ENCODE measurements around the gene SLC12A8. TPM values are rescaled to one million over a fixed set of nuclear protein-coding genes. Genes with fewer than 3 reads are reported as not detected.

The SLC12A8 gene
- total and polyA plus RNA-seq, 3 donors from 2014 or later, result 10.3 to 21.0 (median 12.3) TPM

DNA sequence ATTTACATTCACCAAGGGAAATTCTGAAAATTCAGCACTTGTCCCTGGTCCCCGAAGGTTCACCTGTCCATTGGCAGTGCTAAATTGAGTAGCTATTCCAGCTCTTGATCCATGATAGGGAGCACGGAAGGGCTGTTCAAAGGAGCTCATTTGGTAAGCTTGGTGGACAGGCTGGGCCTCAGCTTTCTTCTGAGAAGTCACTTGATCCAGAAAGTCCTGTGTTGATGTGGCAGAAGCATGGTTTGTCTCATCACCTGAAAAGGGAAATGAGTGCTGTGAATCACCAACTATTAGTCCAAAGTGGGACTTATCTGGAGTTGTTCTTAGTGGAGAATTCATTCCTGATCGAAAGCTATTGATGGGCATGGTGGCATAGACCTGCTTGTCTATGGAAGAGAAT lies 19.9 kb upstream of the SLC12A8 start:
- TF ChIP-seq, protein P1, sequence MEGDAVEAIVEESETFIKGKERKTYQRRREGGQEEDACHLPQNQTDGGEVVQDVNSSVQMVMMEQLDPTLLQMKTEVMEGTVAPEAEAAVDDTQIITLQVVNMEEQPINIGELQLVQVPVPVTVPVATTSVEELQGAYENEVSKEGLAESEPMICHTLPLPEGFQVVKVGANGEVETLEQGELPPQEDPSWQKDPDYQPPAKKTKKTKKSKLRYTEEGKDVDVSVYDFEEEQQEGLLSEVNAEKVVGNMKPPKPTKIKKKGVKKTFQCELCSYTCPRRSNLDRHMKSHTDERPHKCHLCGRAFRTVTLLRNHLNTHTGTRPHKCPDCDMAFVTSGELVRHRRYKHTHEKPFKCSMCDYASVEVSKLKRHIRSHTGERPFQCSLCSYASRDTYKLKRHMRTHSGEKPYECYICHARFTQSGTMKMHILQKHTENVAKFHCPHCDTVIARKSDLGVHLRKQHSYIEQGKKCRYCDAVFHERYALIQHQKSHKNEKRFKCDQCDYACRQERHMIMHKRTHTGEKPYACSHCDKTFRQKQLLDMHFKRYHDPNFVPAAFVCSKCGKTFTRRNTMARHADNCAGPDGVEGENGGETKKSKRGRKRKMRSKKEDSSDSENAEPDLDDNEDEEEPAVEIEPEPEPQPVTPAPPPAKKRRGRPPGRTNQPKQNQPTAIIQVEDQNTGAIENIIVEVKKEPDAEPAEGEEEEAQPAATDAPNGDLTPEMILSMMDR (IDR thresholded peaks at IDR 0.05), result no peak
- no peak for TF ChIP-seq POLR2A (IDR thresholded peaks at IDR 0.05)
- H3K4me3 ChIP-seq, result no peak overlapping the region
- intact Hi-C loops (cut with DNase I; ENCODE audit: low total_unique reads), result no loop called here
- H3K36me3 ChIP-seq (ENCODE audit: low read depth, missing control alignments), result no peaks in the 10 kb centered on the region
- no peaks in the 10 kb centered on the region for H3K27me3 ChIP-seq
- H3K27ac ChIP-seq, result no peak overlapping the region
- H3K4me1 ChIP-seq, result no peaks in the 10 kb centered on the region
- 93 to 97% methylated on average over 3 of the region's 3 CpGs for WGBS, 2 donors
- DNase-seq, result no peak
- H3K9me3 ChIP-seq, result no peaks in the 10 kb centered on the region

DNA sequence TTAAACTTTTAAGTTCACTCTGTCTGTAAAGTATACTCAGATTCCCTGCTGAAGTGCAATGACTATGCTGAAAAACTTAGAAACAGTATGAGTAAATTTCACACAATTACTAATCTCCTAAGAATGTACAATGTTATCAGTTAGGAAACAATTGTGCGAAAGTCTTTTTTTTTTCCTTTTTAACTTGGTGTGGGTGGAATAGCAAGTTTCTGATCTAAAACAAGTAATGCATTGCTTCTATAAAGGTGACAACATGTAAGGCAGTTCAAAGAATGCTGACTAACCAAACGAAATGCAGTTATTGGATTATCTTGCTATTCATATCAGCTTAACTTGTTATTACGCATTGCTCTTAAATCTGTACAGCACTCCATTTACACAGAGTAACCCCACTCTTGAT lies 19.3 kb upstream of the SLC12A8 start:
- TF ChIP-seq, protein P1 (IDR thresholded peaks at IDR 0.05), result no peak
- no peak for TF ChIP-seq POLR2A (IDR thresholded peaks at IDR 0.05)
- no peak for DNase-seq

DNA sequence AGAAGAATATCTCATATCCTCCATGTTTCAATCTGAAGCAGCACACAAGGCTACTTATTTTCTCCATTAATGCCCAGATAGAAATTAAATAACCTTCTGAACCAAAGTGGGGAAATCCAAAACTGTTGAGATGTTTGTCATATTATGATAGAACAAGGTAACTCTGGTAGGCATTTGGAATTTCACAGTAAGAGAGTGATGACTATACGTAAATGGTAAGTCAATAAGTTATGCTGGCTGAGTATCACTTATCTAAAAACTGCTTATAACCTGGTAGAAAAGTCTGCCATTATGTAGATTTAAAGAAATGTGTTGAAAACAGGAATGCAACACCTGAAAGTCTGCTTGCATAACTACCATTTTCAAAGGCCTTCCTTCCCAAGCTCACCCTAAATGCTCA lies 17.2 kb upstream of the SLC12A8 start:
- no peaks in the 10 kb centered on the region for H3K9me3 ChIP-seq
- no peak for TF ChIP-seq POLR2A (IDR thresholded peaks at IDR 0.05)
- TF ChIP-seq, protein P1 (IDR thresholded peaks at IDR 0.05), result no peak
- H3K27me3 ChIP-seq, result no peaks in the 10 kb centered on the region
- intact Hi-C loops (cut with DNase I; ENCODE audit: low total_unique reads), result no loop called here
- no peak overlapping the region for H3K4me3 ChIP-seq
- no peaks in the 10 kb centered on the region for H3K36me3 ChIP-seq (ENCODE audit: low read depth, missing control alignments)
- no peak overlapping the region for H3K27ac ChIP-seq
- WGBS, 2 donors, result 94 to 97% methylated on average over 1 of the region's 1 CpG
- DNase-seq, result no peak
- no peaks in the 10 kb centered on the region for H3K4me1 ChIP-seq

More for the DNA sequence above, 19.3 kb upstream of the SLC12A8 start:
- Histone ChIP-seq H3K4me1 (no peaks in the 10 kb centered on the region), H3K4me3 (no peak overlapping the region), H3K9me3 (no peaks in the 10 kb centered on the region), H3K27me3 (no peaks in the 10 kb centered on the region), H3K27ac (no peak overlapping the region), H3K36me3 (ENCODE audit: low read depth, missing control alignments) (no peaks in the 10 kb centered on the region)
- 64 to 75% methylated on average over 3 of the region's 3 CpGs for WGBS, 2 donors
- intact Hi-C loops (cut with DNase I; ENCODE audit: low total_unique reads), result no loop called here

DNA sequence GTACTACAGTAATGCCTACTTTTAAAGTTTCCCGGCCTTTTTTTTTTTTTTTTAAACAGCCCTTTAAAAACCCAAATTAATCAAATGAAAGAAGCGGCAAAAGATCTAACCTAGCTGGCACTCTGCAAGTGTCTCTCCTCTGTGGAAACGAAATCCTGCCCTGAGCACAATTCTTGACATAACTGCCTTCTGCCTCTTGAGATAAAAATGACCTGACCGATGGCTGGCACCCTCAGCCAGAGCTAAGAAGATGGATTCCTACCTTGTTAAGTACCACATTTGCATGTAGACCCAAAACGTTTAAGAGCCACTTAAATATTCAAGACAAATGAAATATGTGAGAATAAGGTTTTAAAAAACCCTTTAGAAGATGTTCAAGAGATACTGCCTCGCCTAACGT lies 16.6 kb upstream of the SLC12A8 start:
- no peak overlapping the region for H3K27ac ChIP-seq
- H3K36me3 ChIP-seq (ENCODE audit: low read depth, missing control alignments), result no peaks in the 10 kb centered on the region
- intact Hi-C loops (cut with DNase I; ENCODE audit: low total_unique reads), result no loop called here
- H3K27me3 ChIP-seq, result no peaks in the 10 kb centered on the region
- DNase-seq, result no peak
- WGBS, 2 donors, result 82 to 85% methylated on average over 7 of the region's 7 CpGs
- no peak overlapping the region for H3K4me3 ChIP-seq
- TF ChIP-seq POLR2A (IDR thresholded peaks at IDR 0.05), result no peak
- TF ChIP-seq, protein P1 (IDR thresholded peaks at IDR 0.05), result no peak
- no peaks in the 10 kb centered on the region for H3K9me3 ChIP-seq
- H3K4me1 ChIP-seq, result no peaks in the 10 kb centered on the region

DNA sequence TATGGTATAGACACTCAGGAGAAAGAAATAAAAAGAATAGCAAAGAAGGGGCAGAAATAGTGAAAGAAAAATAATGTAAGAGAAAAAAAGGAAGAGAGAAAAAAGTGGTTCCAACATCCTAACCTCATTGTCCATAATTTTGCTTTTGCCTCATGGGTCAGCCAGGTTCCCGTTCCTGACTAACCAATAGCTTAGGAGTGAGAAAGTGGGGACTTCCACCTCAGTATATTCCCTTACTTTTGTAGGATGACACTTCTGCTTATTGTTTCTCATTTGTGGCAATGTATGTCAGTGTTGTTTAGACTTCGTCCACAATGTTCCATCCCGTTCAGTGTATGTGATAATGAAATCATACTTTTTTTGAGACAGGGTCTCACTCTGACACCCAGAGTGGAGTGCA lies 9.3 kb upstream of the SLC12A8 start:
- Histone ChIP-seq H3K4me1 (no peaks in the 10 kb centered on the region), H3K9me3 (no peaks in the 10 kb centered on the region), H3K4me3 (no peak overlapping the region), H3K36me3 (ENCODE audit: low read depth, missing control alignments) (no peaks in the 10 kb centered on the region), H3K27ac (no peak overlapping the region), H3K27me3 (no peaks in the 10 kb centered on the region)
- no peak for DNase-seq
- 63 to 74% methylated on average over 3 of the region's 3 CpGs for WGBS, 2 donors
- intact Hi-C loops (cut with DNase I; ENCODE audit: low total_unique reads), result no loop called here
- no peak for TF ChIP-seq POLR2A (IDR thresholded peaks at IDR 0.05)
- TF ChIP-seq, protein P1 (IDR thresholded peaks at IDR 0.05), result no peak
